ENCODE results near the gene FBXL3.

The FBXL3 gene

GRCh38 chr13:77026861-77027621 is at the start of gene FBXL3:
Gene FBXL3, minus strand, starts transcription at chr13:77027159. Its CDS starts 5,299 bp downstream, at chr13:77021860.
- DNase-seq (ENCODE audit: low read depth), result peak; percentile 89

- no peak for DNase-seq (ENCODE audit: low read depth)
These were observed 40.6 kb upstream of the FBXL3 start for GRCh38 chr13:77067519-77067918.

GRCh38 chr13:77065461-77066147 is 38.6 kb upstream of the FBXL3 start:
- DNase-seq (ENCODE audit: low read depth), result no peak

GRCh38 chr13:77062097-77062496 is 35.1 kb upstream of the FBXL3 start:
- DNase-seq (ENCODE audit: low read depth), result no peak

GRCh38 chr13:77061362-77061761 is 34.4 kb upstream of the FBXL3 start:
- no peak for DNase-seq (ENCODE audit: low read depth)

GRCh38 chr13:77056886-77057285 is 29.9 kb upstream of the FBXL3 start:
- no peak for DNase-seq (ENCODE audit: low read depth)

GRCh38 chr13:77056382-77056781 is 29.4 kb upstream of the FBXL3 start:
- no peak for DNase-seq (ENCODE audit: low read depth)

- no peak for DNase-seq (ENCODE audit: low read depth)
These were observed 28.2 kb upstream of the FBXL3 start for GRCh38 chr13:77055158-77055557.

GRCh38 chr13:77053192-77053591 is 26.2 kb upstream of the FBXL3 start:
- no peak for DNase-seq (ENCODE audit: low read depth)

GRCh38 chr13:77048681-77049080 is 21.7 kb upstream of the FBXL3 start:
- no peak for DNase-seq (ENCODE audit: low read depth)

- no peak for DNase-seq (ENCODE audit: low read depth)
These were observed 20.8 kb upstream of the FBXL3 start for GRCh38 chr13:77047649-77048343.

GRCh38 chr13:77042566-77043177 is 15.7 kb upstream of the FBXL3 start:
- DNase-seq (ENCODE audit: low read depth), result no peak

- DNase-seq (ENCODE audit: low read depth), result no peak
These were observed 13.9 kb upstream of the FBXL3 start for GRCh38 chr13:77040835-77041234.

- no peak for DNase-seq (ENCODE audit: low read depth)
These were observed 13.1 kb upstream of the FBXL3 start for GRCh38 chr13:77040076-77040475.

GRCh38 chr13:77038907-77039480 is 12.0 kb upstream of the FBXL3 start:
- no peak for DNase-seq (ENCODE audit: low read depth)

- no peak for DNase-seq (ENCODE audit: low read depth)
These were observed 9.3 kb upstream of the FBXL3 start for GRCh38 chr13:77036279-77036678.

GRCh38 chr13:77034881-77035280 is 7.9 kb upstream of the FBXL3 start:
- DNase-seq (ENCODE audit: low read depth), result no peak

GRCh38 chr13:77033717-77034302 is 6.9 kb upstream of the FBXL3 start:
- no peak for DNase-seq (ENCODE audit: low read depth)

- no peak for DNase-seq (ENCODE audit: low read depth)
These were observed 4.8 kb upstream of the FBXL3 start for GRCh38 chr13:77031656-77032243.

- DNase-seq (ENCODE audit: low read depth), result no peak
These were observed 2.5 kb upstream of the FBXL3 start for GRCh38 chr13:77029436-77029835.

GRCh38 chr13:77028202-77028601 is 1.2 kb upstream of the FBXL3 start:
- DNase-seq (ENCODE audit: low read depth), result no peak
